Stimulated activated CD8-positive, alpha-beta memory T cell treated with anti-CD3 and anti-CD28 coated beads, Interleukin-2, amount 100 ng/mL, for 1 hour (primary cell): ENCODE measurements around the gene STXBP5.

ENCODE experiments used
- DNase-seq, 2 donors: peaks; one replicate each; pipeline ENCODE4 v3.0.0-alpha.2; 2020; ENCODE audit warnings: low read depth in 2 of 2

Gene STXBP5

DNA sequence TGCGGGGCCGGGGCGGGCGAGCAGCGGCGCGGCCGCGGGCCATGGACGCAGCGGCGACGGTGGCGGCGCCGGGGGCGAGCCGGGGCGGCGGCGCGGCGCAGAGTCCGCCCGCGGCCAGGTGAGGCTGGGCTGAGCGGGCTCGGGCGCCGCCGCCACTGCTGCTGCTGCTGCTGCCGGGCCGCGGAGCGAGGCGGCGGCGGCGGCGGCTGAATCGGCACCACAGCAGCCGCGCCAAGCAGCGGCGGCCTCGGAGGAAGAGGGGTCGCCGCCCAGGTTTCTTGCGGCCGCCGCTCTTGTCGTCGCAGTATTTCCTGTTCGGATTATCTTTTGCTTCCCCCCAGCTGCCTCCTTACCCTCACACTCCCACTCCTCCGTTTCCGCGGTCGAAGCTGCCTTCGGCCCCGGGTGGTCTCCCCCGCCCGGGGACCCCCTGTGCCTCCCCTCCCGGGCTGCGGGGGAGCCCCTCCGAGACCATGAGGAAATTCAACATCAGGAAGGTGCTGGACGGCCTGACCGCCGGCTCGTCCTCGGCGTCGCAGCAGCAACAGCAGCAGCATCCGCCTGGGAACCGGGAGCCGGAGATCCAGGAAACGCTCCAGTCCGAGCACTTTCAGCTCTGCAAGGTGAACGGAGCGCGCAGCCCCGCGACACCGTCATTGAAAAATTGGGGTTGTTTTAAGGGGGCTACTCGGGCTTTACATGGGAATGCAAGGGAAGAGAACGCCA, at the start of gene STXBP5:
TSS of gene STXBP5 (plus strand) at position 358 of the 726 bp plus-strand sequence. CDS start at position 474, 116 bp downstream.
- DNase-seq, result peak; percentile 8

DNA sequence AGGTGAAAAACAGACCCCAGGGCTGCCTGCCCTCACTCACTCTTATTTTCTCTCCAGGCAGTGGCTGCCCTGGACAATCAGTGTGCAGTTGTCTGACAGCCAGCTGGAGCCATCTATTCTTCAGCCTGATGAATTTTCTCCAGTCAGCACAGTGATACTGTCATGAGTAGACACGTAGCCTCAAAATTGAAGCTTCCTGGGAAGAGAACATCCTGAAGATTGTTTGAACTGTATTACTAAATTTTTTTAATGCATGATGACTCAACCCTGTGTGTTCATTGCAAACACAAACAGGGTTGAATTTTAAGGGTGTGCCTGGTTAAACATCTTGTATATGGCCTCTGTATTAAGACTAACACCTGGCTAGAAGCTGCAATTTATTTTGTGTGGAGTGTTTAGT, 49.8 kb upstream of the STXBP5 start:
- no peak for DNase-seq

DNA sequence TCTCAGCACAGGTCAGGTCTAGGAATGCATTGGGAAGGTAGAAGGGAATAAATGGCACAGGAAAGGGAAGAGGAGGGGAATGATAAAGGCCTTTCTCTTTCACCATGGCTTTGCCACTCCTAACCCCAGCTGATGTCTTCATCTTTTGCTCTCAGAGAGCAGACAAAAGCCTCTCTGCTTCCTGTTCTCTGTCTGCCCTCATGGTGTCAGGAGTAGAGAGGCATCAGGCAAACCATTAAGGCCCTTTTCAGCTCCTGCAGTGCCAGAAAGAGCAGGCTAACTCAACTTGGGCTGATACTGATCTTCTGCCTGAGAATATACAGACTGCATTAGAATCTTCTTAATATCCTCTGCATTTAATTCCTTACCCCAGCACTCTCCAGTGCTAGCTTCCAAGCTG, 48.0 kb upstream of the STXBP5 start:
- no peak for DNase-seq

DNA sequence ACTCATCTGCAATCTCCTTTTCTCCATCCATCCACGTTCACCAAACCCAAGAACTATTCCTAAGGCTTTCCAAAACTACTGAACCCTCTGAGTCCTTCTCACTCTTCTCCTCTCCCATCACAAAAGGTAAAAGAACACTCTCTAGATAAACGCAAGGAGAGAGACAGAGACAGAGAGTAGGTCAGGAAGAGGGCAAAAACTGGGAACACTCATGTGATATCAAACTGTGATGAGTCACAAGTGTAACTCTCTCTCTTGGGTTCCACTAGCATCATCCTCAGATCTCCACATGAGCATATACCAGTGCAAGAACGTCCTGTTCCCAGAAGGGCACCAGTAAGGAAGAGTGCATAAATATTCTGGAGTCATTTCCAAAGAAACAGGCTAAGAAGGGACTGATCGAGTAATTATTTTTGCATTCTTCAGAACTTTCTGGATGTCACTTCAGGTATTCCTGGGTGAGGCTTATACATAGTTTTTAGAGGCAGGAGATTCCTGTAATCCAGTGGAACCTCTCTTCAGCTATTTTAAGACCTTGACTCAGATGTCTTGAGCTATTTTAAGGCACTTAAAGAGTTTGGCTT, 47.3 kb upstream of the STXBP5 start:
- DNase-seq, result no peak

DNA sequence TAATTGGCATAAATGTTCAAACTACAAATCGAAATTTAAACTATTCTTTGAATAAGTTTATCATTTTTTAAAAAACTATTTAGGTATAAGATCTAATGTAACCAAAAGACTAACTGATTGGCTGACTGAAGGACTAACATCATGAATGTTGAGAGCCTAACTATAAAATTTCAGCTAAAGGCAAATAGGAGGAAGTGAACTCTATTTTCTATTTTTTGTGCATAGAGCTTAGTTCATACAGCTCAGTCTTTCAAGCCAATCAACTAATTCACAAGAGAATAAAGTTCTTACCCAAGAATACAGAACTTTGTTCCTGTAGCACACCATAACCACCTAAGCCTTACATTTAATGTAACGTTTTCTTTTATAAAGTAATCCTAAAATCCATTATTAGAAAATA, 46.3 kb upstream of the STXBP5 start:
- DNase-seq, result no peak

DNA sequence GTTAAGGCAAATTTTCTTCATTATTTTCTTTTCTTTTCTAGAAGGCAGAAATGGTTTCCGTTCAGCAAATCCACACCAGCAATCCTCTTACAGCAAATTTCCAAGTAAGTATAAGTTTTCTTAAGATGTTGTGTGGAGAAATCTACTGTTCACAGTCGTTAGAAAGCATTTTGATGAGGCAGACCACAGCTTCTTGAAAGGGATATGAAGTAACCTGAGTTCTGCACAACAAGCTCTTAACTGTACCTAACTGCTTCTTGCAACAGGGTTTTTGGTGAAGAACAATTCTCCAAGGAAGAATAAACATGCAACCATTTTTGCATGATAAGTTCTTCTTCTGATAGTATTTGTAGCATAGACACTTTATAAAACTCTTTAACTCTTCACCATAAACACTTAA, 45.3 kb upstream of the STXBP5 start:
- DNase-seq, result no peak

DNA sequence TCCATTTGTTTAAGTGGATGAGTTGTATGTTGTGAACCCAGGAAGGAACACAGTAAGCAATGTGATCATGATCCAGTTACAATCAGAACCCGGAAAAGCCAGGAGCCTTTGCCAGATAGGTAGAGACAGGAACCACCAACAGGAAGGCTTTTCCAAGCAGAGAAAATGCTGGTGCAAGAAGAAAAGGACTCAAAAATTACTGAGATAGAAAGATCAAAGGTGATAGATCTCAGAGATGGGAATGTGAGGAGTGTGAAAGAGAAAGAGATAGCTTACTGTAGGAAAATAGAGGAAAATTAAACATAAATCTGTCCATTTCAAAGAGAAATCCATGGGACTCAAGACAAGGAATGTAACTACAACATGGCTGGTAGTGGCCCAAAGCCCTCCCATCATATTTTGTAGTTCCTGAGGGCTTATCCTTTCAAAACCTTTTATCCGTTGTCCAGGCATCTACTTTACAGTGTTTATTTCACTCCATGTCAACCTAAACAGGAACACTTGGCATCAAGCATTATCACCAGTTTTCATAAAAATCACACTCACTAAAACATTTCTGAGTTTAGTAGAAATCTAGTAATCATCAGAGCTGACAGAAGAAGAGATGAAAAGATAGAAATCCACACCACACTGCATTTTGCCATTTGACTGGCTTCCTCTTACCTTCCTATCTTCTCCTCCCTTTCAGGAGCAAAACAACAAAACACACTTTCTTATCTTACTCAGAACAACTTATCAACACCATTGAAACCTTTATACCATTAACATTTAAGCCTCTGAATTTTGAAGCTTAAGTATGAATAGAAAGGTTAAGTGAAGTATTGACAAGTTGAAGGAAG, 44.5 kb upstream of the STXBP5 start:
- DNase-seq, result no peak

DNA sequence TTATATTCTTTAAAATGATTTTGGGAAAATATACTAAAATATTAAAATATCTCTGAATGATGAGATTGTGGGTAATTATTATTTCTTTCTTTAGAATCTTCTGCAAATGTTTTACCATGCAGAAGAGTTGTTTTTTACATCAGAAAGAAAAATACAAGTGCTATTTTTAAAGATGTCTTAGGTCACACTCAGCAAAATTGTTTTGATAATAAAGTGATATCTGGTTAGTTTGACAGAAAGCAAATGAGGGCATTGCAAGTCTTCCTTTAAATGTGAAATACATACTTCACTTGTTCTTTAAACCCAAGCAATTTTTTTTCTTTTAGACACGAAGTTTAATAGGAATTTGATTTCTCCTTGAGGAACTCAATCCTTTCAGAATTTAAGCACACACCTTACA, 43.6 kb upstream of the STXBP5 start:
- DNase-seq, result no peak

DNA sequence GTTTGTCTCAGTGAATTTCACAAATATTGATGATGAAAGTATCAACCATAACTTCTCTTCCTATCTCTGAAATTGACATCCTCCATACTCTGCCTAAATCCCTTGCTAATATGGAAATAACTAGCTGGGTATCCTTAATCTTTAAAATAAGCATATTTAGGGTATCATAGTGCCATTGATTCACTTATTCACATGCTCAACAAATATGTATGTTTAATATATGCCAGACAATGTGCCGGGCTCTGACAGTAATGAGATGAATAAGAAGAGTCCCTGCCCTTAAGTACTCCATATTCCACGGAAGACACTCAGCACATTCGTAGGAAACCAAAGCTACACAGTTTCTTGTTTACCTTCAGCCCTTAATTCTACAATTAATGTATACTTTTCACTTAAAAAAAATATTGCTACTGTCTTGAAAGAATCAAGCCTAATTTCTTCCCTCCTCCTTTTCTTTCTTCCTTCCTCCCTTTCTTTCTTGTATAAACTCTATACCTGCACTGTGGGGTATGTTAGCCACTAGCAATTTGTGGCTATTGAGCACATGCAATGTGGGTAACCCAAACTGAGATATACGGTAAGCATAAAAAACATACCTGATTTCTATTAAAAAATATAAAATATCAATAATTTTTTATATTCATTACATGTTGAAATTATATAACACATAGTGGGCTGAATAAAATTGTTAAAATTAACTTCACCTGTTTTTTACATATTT, 42.8 kb upstream of the STXBP5 start:
- no peak for DNase-seq

DNA sequence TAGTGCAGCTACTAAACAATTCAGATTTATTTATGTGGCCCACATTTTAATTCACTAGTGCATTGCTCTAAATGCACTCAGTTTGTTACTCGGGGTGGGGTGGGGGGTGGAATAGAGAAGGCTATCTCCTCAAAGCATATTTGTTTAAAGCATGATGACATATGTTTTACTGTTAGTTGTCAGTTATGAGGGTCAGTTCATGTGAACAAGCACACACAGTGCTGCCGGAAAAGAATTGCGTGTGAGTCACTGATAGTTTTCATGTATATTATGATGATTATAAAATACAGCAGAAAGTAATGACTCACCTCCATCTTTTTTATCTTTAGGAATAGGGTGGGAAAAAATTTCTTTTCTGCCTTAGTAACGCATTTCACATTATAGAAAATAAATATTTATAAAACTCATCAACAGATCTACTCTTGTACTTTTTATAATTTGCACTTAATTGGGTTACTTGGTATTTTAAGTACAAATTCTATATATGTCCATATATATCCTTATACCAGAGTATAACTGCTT, 42.2 kb upstream of the STXBP5 start:
- DNase-seq, result no peak

DNA sequence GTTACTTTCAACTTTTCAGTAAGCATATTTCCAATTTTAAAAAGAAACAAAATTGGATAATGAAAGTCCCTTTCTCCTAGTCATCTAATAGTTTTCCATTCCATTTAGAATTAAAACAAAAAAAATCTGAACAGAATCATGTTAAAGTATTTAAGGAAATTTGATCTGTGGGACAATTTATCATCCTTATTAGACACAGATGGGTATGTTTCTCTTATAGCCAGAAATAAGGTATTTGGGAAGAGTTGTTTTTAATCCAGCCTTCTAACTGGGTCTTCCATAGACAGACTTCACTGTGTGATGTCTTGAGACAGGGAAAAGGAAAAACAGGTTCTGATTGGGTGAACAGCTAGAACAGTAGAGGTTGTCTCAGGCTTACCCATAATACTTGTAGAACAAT, 39.5 kb upstream of the STXBP5 start:
- no peak for DNase-seq

DNA sequence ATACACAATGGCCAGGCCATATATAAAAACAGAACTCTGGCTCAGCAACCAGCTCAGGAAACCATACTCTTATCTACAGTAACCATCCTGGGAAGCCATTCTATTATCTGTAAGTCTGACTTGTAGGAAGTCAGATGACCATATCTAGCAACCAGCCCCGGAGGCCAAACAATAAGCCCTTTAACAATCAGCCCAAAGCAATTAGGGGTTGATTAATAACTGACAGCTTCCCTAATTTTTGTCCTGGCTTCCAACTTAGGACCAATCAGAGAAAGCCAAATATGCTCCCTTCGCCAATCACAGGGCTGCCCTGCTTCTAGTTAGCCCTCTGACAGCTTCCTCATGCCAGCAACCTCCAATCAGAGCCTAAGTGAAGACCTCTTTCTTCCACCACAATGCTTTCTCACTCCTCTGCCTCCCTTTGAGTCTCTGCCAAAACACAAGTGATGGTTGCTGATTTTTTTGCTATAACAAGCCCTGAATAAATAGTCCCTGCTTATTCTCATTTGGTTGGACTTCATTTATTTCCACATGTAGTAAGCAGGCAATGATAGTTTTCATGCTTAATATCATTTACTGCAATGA, 37.8 kb upstream of the STXBP5 start:
- DNase-seq, result no peak

DNA sequence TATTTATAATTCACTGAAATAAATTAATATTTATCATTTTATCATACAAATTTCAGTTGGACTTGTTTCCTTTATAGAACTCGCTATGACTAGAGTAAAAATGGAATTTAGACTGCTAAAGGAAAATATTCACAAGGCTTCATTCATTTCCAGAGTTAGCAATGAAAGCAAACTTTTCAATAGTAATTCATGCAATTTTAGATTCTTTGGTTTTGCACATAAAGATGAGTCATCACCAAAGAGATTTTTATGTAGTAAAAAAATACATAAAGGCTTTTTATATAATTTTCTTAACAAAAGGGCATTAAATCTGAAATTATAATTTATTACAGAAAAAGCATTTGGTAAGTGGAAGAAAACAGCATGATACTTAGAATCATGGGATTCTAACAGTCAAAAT, 37.2 kb upstream of the STXBP5 start:
- no peak for DNase-seq

DNA sequence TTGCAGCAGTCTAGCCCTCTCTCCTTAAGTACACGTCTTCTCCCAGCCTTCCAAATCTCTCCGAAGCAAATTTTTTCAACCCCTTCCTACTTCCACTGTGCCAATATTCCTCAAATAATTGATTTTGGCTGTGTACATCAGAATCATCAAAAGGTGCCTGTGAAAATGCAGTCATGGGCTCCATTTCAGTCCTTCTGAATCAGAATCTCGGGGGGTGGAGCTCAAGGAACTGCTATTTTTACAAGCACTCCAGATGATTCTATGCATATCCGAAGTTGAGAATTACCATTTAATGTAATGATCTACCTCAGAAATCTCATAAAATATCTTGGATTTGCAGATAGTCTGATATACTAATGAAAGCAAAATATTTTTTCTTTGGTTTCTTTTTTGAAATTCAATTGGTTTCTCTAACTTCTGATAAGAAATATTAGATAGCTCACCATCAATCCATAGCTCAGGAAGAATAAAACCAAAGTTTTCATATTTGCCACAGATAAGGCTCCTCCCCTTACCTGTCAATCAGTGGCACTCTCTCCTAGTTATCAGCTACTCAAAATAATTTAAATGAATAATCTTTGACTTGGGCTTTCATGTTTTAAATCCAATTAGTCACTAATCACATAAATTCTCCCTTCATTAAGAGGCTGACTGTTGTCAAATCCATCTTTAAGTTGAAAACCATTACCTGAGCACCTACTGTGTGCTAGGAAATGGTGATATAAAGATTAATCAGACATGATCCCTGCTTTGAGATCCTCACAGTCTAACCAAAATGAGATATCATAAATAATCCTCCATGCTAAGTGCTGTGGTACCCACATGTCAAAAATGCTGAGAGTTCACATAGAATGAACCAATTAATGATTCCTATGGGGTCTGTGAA, 36.4 kb upstream of the STXBP5 start:
- DNase-seq, result no peak

DNA sequence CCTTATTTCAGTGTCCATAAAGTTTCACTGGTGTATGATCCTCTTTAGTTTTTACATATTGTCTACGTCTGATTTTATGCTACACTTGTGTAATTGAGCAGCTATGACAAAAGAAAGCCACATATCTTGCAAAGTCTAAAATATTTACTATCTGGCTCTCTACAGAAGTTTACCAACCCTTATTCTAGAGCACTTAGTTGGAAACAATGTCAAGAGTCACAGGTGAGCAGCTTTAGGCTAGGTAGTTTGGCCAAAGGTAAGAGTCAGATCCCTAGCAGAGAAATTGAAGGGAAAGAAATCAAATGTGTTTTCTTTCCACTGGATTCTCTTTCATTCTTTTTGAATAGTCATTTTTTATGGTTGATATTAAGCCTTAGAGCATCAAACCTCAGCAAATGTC, 34.7 kb upstream of the STXBP5 start:
- no peak for DNase-seq

DNA sequence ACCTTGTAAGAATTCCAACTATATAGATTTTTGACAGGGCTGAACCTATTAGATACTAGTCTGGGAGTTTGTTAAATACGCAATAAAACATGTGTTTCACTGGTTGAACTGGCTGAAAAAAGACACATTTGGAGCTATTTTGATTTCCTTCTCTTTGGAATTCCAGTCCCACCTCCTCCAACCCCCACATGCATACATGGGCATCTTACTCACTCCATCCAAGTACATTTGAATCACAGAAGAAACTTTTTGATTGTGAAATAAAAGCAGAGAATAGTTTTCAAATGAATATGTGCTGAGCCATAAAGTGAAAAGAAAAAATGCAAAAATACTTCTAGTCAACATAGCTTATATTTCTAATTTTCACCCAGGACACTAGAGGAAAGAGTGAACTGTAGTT, 33.9 kb upstream of the STXBP5 start:
- DNase-seq, result no peak

DNA sequence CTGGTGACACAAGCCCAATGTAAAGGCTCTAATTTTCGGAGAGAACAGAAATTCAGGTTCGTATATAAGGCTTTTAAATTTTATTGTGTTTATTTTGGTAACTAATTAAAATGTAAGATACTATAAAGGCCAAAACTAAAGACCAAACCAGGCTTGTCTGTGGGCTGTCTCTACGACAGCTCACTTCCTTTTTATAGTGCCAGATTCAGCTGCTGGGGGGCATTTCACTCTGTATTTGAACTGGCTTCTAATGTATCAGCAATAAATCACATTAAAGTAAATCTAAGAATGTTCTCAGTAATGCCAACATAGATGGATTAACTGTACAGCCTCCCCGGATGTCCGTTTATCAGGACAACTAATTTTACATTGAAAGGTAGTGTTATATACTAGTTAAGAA, 31.1 kb upstream of the STXBP5 start:
- DNase-seq, result no peak

DNA sequence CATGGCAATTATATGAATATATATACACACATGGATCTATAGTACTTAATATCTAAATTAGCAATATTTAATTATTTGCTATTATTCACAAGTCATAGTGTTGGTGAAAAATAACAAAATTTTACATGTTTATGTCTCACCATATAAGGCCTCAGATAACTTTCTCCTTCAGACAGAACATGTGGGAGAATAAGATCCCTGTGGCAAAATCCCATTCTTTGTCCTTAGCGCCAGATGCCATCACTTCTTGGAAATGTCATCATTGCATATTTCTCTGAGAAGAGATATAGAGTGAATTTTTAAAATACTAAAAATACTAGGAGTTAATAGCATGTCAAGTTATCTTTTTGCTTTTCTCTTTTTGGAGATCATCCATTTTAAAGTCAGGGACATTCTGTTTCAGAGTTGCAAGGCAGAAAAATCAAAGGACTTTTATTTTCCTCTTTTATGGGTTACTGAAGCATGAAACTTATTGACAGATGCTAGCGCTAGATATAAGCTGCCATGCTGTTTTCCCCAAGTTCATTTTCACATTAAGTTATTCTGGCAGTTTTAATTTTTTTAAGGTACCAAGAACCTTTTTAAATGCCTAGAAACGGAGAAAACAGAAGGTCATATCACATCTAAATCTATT, 30.4 kb upstream of the STXBP5 start:
- no peak for DNase-seq

DNA sequence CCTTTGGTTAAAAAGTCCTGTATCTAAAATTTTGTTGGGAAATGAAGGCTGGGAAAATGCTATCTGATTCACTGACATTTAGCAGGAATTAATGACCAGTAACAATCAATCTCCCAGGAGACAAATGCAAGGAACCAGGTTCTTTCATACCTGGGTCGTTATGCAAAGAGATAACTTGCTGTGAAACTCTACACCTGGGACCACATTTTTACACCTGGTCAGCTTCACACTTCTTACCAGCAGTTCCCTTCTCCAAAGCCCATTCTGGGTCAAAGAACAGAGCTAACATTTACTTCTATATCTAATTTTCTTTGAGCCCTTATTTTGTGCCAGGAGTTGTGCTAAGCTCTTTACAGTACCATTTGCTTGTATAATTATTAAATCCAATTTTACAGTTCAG, 27.4 kb upstream of the STXBP5 start:
- no peak for DNase-seq

DNA sequence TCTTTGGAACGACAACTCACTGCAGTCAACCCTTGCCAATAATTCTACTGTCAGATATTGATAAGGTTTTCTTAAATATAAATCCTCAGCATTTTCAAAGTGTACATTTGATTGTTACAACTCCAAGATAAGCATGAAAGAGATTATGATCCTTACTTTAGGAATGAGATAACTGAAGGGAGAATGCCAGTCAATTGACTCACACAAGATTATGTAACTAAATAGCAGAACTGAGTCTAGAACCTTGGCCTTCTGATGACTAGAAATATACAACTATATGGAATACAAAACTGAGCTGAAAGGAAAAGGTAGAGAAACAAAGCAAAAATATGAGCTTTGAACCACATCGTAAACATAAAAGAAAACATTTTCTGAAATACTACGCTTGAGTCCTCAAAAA, 26.9 kb upstream of the STXBP5 start:
- no peak for DNase-seq
